GM23338 (cell line): ENCODE data around the gene CNTN5. TPM values are rescaled to one million over a fixed set of nuclear protein-coding genes. Genes with fewer than 3 reads are reported as not detected.

Experiments
- ATAC-seq: fragments of 200-7000 bp; cut with Tn5 transposase; 3 replicates; pipeline ENCODE4 v1.9.1; 2020
- DNase-seq: peaks from one replicate; pipeline ENCODE4 v3.0.0-alpha.2; 2015; ENCODE audit warnings: low spot score
- H2AFZ ChIP-seq: fragments of 200-600 bp; sonication (generic); 2 replicates; pipeline ENCODE4 v1.8.0; 2016; ENCODE audit warnings: antibody characterized with exemption, mild to moderate bottlenecking, moderate library complexity
- H3F3A ChIP-seq: fragments of 200-600 bp; sonication (generic); replicated peaks from 2 replicates; pipeline ENCODE4 v1.8.0; 2017; ENCODE audit warnings: antibody characterized with exemption, mixed run types, low read depth
- H3K27ac ChIP-seq: fragments of 200-600 bp; sonication (generic); 2 replicates; pipeline ENCODE4 v1.6.1; 2016; ENCODE audit warnings: low read depth
- H3K27me3 ChIP-seq: fragments of 200-600 bp; sonication (generic); 2 replicates; pipeline ENCODE4 v1.8.0; 2016; ENCODE audit warnings: mild to moderate bottlenecking, mixed run types, moderate library complexity; ENCODE audit not compliant: insufficient read depth
- H3K36me3 ChIP-seq: fragments of 200-600 bp; sonication (generic); 2 replicates; pipeline ENCODE4 v1.8.0; 2016; ENCODE audit warnings: mild to moderate bottlenecking; ENCODE audit not compliant: insufficient read depth
- H3K4me1 ChIP-seq: fragments of 200-600 bp; sonication (generic); 2 replicates; pipeline ENCODE4 v1.8.0; 2016; ENCODE audit warnings: mild to moderate bottlenecking, moderate library complexity; ENCODE audit not compliant: insufficient read depth
- H3K4me2 ChIP-seq: fragments of 200-600 bp; sonication (generic); 2 replicates; pipeline ENCODE4 v1.7.1; 2017; ENCODE audit warnings: mixed run types
- H3K4me3 ChIP-seq: fragments of 200-600 bp; sonication (generic); 2 replicates; pipeline ENCODE4 v1.6.1; 2016; ENCODE audit warnings: mixed run types
- H3K79me2 ChIP-seq: fragments of 200-600 bp; sonication (generic); replicated peaks from 2 replicates; pipeline ENCODE4 v1.8.0; 2017; ENCODE audit warnings: mild to moderate bottlenecking; ENCODE audit not compliant: insufficient read depth
- H3K9me2 ChIP-seq: fragments of 200-600 bp; sonication (generic); 2 replicates; pipeline ENCODE4 v1.8.0; 2017; ENCODE audit not compliant: insufficient read depth
- H4K20me1 ChIP-seq: fragments of 200-600 bp; sonication (generic); replicated peaks from 2 replicates; pipeline ENCODE4 v1.8.0; 2017; ENCODE audit warnings: mild to moderate bottlenecking; ENCODE audit not compliant: insufficient read depth
- H3K27ac Mint-ChIP-seq: 2 replicates; pipeline ENCODE4 v1.8.0; 2020; ENCODE audit warnings: inconsistent platforms, mild to moderate bottlenecking, moderate library complexity, mixed read lengths
- H3K27me3 Mint-ChIP-seq: 3 replicates; pipeline ENCODE4 v1.8.0; 2022; ENCODE audit warnings: low read depth, mild to moderate bottlenecking, moderate library complexity, mixed read lengths, inconsistent platforms; ENCODE audit not compliant: insufficient read depth, poor library complexity
- H3K36me3 Mint-ChIP-seq: 3 replicates; pipeline ENCODE4 v1.8.0; 2021; ENCODE audit warnings: low read depth, mild to moderate bottlenecking, inconsistent platforms, moderate library complexity, mixed read lengths
- H3K4me1 Mint-ChIP-seq: 3 replicates; pipeline ENCODE4 v1.8.0; 2020; ENCODE audit warnings: mild to moderate bottlenecking, inconsistent platforms, mixed read lengths
- H3K4me3 Mint-ChIP-seq: 3 replicates; pipeline ENCODE4 v1.8.0; 2021; ENCODE audit warnings: moderate library complexity, mild to moderate bottlenecking, inconsistent platforms, mixed read lengths
- H3K9me3 Mint-ChIP-seq: 3 replicates; pipeline ENCODE4 v1.8.0; 2020; ENCODE audit warnings: moderate library complexity, mild to moderate bottlenecking, inconsistent platforms, mixed read lengths
- ETS1 ChIP-seq: IDR thresholded peaks from 2 replicates; pipeline ENCODE4 v1.6.1; 2016; ENCODE audit warnings: antibody characterized with exemption
- EZH2 ChIP-seq: fragments of 200-600 bp; sonication (generic); IDR thresholded peaks from one replicate; pipeline ENCODE4 v1.8.0; 2017; ENCODE audit warnings: antibody characterized with exemption, mild to moderate bottlenecking, low read depth; ENCODE audit not compliant: unreplicated experiment
- EZH2phosphoT487 ChIP-seq: fragments of 200-600 bp; sonication (generic); IDR thresholded peaks from one replicate; pipeline ENCODE4 v1.8.1; 2018; ENCODE audit warnings: antibody characterized with exemption; ENCODE audit not compliant: unreplicated experiment
- JUNB ChIP-seq: IDR thresholded peaks from one replicate; pipeline ENCODE4 v1.6.1; 2016; ENCODE audit warnings: antibody characterized with exemption; ENCODE audit not compliant: unreplicated experiment
- NANOG ChIP-seq: IDR thresholded peaks from 2 replicates; pipeline ENCODE4 v1.6.1; 2016; ENCODE audit warnings: antibody characterized with exemption, borderline replicate concordance
- POLR2AphosphoS5 ChIP-seq: IDR thresholded peaks from 2 replicates; pipeline ENCODE4 v1.6.1; 2016; ENCODE audit warnings: antibody characterized with exemption, low read depth
- REST ChIP-seq: IDR thresholded peaks from one replicate; pipeline ENCODE4 v1.6.1; 2018; ENCODE audit warnings: antibody characterized with exemption; ENCODE audit not compliant: unreplicated experiment
- ZNF114 ChIP-seq: fragments of 250-450 bp; sonication (Bioruptor Pico); IDR thresholded peaks from 2 replicates; pipeline ENCODE4 v1.5.0; 2020; ENCODE audit warnings: mild to moderate bottlenecking, moderate library complexity
- ZNF462 ChIP-seq: fragments of 250-450 bp; sonication (Bioruptor Pico); IDR thresholded peaks from 2 replicates; pipeline ENCODE4 v1.5.0; 2020; ENCODE audit warnings: mild to moderate bottlenecking, moderate library complexity
- polyA plus RNA-seq: library from polyadenylated mRNA; unstranded; fragments of >200 nt; fragmentation: Nextera tagmentation; extraction: Ambion mirVana; gene quantifications from 2 replicates; pipeline ENCODE4 v1.2.1, GENCODE V29; 2016
- total RNA-seq: library from RNA; depleted of rRNA; stranded (reverse); fragments of >200 nt; shearing (Covaris generic); gene quantifications from 2 replicates; pipeline ENCODE4 v1.2.3, GENCODE V29; 2014
- TF ChIP-seq, protein P1 (sequence below), 2 experiments: fragments of 200-600 bp in 1 of 2; sonication (generic) in 1 of 2; conservative IDR thresholded peaks; 2 replicates each; pipeline versions ENCODE4 v1.5.1 to v1.6.1; 2016 to 2017; ENCODE audit warnings: antibody characterized with exemption in 2 of 2, low read depth in 2 of 2, mild to moderate bottlenecking in 2 of 2, moderate library complexity in 1 of 2

CNTN5 gene
- total and polyA plus RNA-seq, 2 experiments from 2014 or later, result not detected

- no peak for TF ChIP-seq ZNF462
- no peak for TF ChIP-seq EZH2phosphoT487
- TF ChIP-seq NANOG, result no peak
- no peak for TF ChIP-seq ZNF114 (CRISPR knock-in tag)
- no peak for TF ChIP-seq ETS1
- no peak for TF ChIP-seq JUNB
Observed at GRCh38 chr11:99716302-99716701, 695.6 kb downstream of the CNTN5 start (continued).

DNA sequence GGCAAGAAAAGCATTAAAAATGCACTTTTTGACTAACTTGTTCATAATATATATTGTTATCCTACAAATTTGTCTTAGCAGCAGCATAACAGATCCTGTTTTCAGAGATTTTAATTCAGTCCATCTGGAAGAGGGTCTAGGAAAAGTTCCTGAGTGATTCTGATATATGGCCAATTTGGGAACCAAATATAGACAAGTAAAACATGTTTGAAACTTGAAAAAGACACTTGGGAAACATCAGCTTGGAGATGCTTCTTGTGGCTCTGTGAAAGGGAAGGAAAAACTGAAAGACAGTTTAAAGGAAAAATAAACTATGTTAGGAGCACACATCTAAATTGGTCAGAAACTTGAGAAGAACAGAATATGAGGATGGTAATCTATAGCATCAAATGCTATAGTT lies 697.5 kb downstream of the CNTN5 start:
- no peak overlapping the region for H2AFZ ChIP-seq
- no peak overlapping the region for H3K27ac ChIP-seq
- Mint-ChIP-seq H3K27me3 (no peaks in the 10 kb centered on the region), H3K36me3 (no peaks in the 10 kb centered on the region), H3K9me3 (no peaks in the 10 kb centered on the region; the same call in 2 of the 3 replicates), H3K27ac (no peak overlapping the region), H3K4me3 (no peak overlapping the region), H3K4me1 (no peaks in the 10 kb centered on the region)
- H3K4me2 ChIP-seq, result no peak overlapping the region
- no peaks in the 10 kb centered on the region for H4K20me1 ChIP-seq
- H3K4me3 ChIP-seq, result no peak overlapping the region
- TF ChIP-seq, protein P1, sequence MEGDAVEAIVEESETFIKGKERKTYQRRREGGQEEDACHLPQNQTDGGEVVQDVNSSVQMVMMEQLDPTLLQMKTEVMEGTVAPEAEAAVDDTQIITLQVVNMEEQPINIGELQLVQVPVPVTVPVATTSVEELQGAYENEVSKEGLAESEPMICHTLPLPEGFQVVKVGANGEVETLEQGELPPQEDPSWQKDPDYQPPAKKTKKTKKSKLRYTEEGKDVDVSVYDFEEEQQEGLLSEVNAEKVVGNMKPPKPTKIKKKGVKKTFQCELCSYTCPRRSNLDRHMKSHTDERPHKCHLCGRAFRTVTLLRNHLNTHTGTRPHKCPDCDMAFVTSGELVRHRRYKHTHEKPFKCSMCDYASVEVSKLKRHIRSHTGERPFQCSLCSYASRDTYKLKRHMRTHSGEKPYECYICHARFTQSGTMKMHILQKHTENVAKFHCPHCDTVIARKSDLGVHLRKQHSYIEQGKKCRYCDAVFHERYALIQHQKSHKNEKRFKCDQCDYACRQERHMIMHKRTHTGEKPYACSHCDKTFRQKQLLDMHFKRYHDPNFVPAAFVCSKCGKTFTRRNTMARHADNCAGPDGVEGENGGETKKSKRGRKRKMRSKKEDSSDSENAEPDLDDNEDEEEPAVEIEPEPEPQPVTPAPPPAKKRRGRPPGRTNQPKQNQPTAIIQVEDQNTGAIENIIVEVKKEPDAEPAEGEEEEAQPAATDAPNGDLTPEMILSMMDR (conservative IDR thresholded peaks at IDR 0.05; ENCODE audit: low read depth in 2 of 2), result no peak
- no peak for TF ChIP-seq ETS1
- no peak for TF ChIP-seq POLR2AphosphoS5
- TF ChIP-seq ZNF114 (CRISPR knock-in tag), result no peak
- no peak for TF ChIP-seq EZH2
- no peak for TF ChIP-seq REST
- no peak for TF ChIP-seq JUNB
- DNase-seq (no peak), ATAC-seq (no peak)
- no peaks in the 10 kb centered on the region for H3K36me3 ChIP-seq
- H3K9me2 ChIP-seq, result 0 out of 2 replicates have a peak, but pooled peaks cover 10% of the 10 kb centered on the region
- H3K27me3 ChIP-seq, result no peaks in the 10 kb centered on the region
- H3F3A ChIP-seq, result no peaks in the 10 kb centered on the region
- H3K79me2 ChIP-seq, result no peaks in the 10 kb centered on the region
- H3K4me1 ChIP-seq, result no peaks in the 10 kb centered on the region
